Activated CD4-positive, alpha-beta T cell treated with anti-CD3 and anti-CD28 coated beads, Interleukin-2, Interleukin-4, amounts not matched to agents 100 ng/mL and 50 ng/mL, durations not matched to agents 16 hours and 8 hours (primary cell): ENCODE measurements around the gene NKAIN2.
"Not testable (repeated sequence)": the region's sequence is repeated elsewhere in the genome, so short reads cannot be mapped to it uniquely, and the experiment has no call there.

Experiments
- DNase-seq: peaks from one replicate; pipeline ENCODE4 v3.0.0-alpha.2; 2020; ENCODE audit warnings: low spot score

Gene NKAIN2

DNA sequence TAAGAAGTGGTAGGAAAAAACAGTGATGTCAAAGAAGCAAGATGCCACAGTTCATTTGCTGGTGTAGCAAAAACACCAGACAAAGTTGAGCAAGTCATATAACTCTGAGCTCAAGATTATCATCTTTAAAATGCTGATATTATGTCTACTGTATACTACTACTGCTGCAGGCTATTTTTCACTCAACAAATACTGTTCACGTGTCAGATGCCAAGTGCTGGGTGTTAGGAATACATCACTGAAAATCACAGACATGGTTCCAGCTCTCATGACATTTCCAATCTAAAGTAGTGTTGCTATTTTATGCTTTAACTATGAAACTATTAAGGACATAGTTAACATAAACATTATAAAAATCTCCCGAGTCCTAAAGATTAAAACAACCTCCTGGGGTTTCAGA, 163.0 kb downstream of the NKAIN2 start:
- DNase-seq, result no peak

DNA sequence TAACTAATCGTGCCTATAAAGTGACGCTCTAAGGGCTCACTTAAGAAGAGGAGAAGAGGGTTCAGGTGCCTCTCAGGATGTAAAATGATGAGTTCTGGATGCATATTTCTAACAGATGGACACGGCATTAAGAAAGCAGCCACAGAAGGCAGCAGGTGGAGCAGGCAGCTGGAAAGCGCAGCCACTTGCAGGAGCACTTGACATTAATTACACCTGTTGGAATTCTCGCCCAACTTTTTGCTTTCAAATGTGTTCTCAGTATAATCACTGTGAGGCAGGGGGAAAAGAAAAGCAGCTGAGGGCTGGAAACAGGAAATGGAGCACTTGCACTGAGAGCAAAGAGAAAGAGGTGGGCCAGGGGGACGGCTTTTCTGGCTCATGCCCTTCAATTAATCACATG, 164.2 kb downstream of the NKAIN2 start:
- DNase-seq, result no peak

DNA sequence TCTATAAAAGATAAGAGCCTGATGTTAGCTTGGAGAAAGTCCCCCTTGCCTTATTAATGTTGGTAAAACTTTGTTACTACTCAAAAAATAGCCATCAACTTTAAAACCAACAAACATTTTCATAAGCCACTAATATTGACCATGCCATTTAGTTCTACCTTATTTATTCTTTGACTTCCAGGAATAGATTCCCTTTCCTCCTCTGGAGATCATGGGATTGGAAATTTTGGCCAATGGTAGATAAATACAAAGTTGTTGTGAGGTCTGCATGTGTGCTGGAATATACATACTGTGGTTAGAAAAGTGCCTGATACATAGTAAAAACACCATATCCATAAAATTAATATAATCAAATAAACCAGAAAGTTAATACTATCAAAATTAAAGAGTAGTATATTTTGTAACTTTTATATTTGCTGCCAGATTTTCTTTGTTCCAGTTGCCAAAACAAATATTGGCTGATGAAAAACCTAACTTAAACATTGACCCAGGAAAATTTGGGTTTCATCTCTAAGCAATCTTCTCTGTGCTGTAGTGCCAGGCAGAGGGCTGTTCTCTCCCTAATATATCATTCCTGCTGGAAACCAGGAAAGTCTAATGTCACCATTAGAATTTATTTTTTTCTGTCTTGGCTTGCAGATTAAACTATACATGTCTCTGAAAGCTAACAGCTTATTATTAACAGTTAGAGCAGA, 169.1 kb downstream of the NKAIN2 start:
- DNase-seq, result no peak

DNA sequence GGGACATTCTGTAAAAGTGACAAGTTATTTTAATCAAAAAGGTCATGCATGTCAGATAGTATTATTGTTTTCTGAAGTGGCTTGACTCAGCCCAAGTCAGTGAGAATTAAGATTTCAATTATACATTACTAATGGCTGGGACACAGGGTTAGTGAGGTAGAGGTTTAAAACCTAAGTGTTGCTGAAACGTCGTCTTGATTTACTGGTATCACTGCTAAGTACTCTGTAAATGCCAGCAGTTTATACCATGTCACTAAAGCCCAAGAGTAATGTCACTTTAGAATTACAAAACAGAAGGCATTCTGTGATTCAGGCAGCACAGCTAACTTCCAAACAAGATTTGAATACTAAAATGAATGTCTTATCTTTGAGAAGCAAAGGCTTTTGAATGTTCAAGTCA, 176.6 kb downstream of the NKAIN2 start:
- no peak for DNase-seq

DNA sequence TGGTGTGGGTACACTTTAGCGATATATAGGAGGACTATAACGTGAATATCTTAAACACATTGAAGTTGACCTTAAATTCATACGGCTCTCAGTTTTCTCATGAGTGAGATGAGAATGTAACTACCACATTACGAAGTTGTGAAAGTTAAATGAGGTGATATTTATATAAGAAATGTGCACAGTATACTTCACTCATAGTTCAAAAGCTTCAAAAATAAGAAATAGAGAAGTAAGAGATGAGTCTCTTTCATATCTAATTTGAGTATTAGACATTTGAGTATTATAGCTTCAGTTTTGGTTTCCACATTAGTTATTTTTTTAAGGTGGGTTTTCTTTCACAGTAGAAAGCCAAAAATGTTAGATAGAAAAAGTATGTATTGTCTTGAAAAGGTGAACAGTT, 183.3 kb downstream of the NKAIN2 start:
- DNase-seq, result no peak

DNA sequence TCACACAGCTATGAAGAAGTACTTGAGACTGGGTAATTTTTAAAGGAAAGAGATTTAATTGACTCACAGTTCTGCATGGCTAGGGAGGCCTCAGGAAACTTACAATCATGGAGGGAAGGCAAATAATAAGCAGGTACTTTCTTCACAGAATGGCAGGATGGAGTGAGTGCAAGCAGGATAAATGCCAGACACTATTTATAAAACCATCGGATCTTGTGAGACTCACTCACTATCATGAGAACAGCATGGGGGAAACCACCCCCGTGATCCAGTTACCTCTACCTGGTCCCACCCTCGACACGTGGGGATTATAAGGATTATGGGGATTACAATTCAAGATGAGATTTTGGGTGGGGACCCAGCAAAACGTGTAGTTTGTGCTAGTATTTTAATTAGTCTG, 186.3 kb downstream of the NKAIN2 start:
- DNase-seq, result not testable (repeated sequence)

DNA sequence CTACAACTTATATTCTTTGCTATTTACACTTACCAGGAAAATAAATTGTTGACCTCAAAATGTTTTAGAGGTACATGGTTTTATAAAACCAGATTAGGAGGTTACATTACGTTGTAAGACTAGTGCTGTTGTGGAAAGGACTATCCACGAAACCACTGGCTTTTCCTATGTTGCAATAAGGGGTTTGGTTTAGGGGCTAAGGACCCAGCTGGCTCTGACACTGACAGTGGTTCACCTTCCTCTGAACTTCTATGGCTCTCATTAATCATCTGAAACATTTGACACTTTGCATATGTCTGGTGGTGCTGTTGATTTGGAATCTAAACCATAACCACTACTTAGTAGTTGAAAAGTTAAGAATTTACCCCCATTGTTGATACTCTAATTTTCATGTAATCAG, 186.7 kb downstream of the NKAIN2 start:
- no peak for DNase-seq

DNA sequence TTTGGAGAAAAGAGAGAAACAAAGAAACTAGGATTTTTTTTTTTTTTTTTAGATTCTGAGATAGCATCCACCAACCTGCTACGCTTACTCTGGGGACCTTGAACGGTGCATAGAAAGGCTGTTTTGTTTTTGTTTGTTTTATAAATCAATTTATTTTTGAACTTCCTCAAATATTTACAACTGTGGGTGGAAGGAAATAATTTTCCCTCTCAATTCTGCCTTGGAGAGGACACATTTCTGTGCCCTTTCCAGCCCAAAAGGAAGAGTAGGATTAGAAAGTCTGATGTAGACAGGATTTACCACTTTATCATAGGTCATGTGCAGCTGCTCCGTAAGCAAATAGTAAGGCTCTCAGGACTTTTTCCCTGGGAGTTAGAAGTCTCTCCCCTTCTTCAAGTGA, 190.5 kb downstream of the NKAIN2 start:
- DNase-seq, result no peak

DNA sequence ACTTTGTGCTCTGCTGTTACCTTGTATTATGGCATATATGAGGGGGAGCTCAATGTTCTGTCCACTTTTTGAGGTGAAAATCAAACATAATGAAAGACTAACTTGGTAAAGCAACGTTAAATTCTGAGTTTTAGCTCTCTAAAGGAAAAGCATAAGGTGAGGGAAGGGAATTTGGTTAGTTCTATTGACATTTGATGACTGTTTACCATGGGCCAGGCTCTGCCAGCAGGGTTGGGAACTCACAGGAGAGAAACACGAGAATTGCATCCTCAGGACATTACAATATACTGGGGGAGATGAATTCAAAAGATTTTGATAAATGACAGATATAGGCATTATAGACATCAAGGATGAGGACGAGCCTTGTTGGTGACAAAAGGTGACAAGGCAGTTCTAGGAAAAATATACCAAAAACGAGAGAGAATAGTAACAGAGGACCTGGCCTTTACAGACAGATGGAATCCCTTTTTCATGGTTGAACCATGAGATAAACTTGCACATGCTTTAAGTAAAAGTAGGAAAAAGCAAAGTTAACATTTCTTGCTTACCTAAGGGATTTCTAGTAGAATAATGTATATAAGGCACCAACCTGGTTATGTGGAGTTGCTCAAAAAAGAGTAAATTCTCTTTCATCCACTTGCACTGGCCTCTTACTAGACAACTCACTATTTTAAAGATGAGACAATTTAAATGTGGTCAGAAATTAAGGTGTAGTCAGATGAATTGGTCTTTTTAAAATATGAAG, 191.4 kb downstream of the NKAIN2 start:
- DNase-seq, result no peak

DNA sequence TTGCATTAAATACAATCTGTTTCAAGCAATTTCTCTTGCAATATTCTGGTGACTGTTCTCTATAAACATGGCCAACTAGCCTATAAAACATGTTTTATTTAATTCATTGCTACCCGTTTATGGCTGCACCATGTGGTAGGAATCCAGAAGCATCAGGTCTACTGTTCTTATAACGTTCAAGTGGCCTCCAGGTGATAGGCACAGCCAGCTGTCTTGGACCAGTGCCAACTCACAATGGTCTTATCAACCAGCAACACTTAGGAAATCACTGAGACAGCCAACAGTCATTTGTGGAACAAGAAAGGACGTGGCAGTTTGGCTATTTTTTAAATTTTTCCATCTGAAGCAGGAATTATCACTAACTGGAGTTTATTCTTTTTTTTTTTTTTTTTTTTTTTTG, 193.6 kb downstream of the NKAIN2 start:
- DNase-seq, result no peak

DNA sequence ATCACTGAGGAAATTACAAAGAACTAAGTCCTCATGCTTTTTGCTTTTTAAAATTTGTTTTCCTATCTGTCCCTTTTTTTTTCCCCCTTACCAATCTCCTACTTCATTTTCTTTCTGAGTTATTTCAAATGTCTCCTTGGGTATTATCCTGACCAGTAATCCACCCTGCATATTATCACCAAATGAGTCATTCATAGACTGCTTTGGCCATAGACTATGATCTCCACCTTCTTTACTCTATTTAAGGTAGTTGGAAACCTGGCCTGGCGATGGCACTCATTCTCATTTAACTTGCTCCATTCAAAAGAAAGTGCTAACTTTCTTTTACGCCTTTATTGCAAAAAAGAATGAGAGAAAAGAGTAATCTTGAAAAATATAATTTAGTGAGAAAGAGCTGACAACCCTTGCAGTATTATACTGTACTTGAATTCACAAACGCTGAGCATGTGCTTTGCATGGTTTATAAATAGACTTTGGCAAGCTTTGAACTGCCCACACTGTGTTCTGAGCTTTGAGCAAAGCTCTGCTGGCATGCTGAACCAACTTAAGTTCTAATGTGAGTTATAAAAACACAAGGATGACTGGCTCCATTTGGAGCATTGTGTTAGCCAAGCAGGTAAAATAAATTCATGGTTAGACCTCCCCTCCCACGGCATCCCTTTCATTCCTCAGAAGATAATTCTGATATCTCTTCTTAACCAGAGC, 198.9 kb downstream of the NKAIN2 start:
- no peak for DNase-seq

DNA sequence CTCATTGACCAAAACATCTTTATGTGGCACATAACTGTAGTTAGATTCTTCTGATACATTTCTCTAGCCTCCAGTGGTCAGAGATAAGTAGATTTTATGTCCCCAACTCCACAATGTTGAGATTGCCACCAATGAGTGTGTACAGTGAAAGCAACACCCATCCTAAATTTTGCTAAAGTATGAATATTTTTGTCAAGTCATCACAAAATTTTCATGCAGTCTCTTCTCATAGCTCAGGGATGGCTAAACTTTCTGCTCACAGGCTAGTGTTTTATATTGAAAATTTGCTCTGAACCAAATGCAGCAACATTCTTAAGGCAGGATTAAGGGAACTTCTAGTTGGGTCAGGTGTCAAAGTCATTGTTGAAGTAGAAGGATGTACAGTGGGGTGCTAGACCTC, 203.6 kb downstream of the NKAIN2 start:
- DNase-seq, result no peak

DNA sequence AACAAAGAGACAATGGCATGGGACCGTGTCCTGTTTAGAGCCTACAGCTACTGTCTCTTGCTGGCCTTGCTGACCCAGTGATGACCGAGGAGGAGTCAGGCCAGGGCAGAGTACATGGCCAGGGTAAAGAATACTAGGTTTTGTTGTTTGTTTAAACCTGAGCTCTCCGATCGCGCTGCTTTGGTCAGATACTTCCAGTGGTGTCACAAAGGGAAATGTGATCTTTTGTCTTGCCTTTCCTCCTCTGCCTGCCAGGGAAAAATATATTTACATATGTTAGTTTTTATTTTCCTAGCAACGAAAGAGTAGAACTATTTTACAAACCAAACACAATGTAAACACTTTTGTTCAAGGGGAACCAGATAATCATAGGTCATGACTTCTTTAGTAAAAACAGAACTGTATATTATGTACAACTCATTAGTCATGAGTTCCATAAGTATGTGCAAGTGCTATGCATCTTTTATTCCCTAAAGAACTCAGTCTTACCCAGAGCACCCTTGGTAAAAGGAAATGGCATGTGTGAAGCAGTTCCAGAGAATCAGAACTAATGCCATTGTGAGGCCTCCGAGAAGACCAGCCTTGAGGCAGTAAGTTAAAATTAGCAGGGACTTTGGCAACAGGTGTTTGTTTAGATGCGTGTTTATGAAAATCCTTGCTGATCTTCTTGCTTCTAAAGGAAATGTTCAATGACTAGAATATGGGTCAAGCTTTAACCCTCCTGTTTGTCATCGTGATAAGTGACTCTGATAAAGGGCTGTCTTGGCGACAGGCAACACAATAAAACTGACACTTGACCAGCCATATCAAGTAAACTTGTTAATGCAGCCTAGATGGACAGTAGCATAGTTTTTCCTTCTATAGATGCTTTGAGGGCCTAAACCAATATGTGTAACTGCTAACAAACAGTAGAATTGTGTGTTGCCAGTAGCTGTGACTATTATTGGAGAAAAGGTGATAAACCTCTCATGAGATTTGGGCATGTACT, 204.6 kb downstream of the NKAIN2 start:
- DNase-seq, result no peak

DNA sequence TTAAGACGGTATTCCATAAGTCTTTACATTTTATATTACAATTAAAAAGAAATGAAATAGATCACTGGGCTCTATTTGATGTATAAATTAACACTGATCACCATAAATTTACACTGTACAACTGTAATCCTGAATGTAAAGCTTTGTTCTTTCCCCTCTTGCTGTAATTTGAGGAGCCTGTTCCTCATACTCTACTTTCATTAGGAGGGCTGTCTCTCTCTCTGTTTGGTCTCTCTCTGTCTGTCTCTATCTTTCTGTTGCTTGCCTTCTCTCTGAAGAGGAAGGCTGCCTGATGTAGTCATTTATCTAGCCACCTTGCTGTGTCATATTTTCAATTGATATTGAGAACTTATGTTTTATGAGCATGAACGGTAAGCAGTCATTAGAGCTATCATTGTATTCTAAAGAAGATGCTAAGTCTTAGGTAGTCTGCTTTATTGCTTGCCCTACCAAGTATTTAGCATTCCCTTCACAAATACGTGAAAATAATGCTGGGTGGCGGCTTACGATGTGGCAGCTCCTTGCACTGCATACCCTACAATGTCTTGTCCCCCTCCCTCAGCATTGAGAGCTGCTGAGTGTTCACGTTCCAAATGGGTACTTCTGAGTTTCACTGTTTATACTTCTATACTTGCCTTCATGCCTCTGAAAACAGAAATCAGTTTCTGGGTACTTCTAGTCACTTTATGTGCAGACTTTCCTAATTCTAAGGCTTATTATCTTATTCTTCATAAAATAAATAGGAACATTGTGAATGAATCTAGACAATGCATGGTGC, 205.5 kb downstream of the NKAIN2 start:
- no peak for DNase-seq

DNA sequence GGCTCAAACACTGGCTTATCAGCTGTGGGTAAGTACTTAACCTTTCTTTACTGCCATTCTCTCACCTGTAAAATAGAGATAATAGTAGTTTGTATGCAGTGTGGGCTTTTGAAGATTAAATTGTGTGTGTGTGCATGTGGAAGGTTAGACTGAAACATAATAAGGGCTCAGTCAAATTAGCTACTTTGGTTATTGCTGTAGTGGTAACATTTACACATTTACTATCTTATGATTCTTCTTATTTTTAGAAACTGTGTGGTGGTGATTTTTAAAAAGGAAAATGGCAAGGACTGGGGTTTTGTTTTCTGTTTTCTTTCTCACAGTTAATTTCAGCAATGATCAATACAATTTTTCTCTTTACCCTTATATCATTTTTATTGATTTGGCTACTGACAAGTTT, 206.9 kb downstream of the NKAIN2 start:
- DNase-seq, result no peak

DNA sequence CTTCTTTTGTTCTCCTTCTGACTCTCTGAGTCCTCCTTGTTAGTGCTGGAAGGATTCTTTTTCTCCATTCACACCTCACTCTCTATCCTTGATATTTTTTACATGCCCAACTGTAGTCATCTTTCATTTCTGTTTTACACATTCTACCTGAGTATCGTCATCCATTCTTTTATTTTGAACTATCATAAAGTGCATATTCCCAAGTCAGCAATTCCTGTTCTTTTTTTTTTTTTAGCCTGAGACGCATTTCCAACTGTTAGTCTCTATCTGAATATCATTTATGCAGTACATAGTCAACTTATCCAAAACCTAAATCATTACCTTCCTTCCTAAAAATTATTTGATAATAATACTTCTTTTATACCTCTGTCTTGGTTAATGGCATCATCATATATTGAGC, 207.5 kb downstream of the NKAIN2 start:
- no peak for DNase-seq

DNA sequence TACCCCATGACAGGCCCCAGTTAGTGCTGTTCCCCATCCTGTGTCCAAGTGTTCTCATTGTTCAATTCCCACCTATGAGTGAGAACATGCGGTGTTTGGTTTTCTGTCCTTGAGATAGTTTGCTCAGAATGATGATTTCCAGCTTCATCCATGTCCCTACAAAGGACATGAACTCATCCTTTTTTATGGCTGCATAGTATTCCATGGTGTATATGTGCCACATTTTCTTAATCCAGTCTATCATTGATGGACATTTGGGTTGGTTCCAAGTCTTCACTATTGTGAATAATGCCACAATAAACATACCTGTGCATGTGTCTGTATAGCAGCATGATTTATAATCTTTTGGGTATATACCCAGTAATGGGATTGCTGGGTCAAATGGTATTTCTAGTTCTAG, 218.4 kb downstream of the NKAIN2 start:
- not testable (repeated sequence) for DNase-seq

DNA sequence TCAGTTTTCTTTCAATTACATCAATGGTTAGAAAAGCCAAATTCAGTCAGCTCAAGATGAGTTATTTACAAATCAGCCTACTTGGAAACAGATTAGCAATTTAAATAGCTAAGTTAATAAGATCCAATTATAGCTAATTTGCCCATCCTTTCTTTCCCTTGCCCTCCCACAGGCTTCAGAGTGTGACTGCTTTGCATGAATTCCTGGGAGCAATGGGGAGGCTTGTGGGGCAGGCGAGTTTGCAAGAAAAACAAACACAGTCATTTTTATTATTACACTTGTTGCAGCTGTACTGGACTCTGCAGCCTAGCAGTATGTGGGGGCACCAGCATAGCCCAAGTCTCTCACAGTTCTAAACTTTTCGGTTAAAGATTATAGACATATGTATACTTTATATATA, 219.0 kb downstream of the NKAIN2 start:
- DNase-seq, result no peak

DNA sequence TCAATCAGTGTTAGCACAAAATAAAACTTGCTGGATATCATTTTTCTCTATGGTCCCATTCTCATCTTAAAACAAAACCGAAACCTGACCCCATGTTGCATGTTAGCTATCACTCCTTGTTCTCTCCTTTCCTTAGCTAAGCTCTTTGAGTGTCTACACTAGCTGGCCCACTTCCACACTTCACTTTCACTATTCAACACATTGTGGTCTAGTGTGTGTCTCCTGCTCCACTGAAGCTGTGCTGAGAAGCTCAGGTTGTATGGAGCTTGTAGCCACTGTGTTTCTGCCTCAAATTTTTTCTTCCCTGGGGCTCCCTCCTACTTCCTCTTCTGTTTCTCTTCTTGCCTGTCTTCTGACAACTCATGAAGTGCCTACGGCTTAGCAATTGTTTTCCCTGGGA, 223.0 kb downstream of the NKAIN2 start:
- DNase-seq, result no peak

DNA sequence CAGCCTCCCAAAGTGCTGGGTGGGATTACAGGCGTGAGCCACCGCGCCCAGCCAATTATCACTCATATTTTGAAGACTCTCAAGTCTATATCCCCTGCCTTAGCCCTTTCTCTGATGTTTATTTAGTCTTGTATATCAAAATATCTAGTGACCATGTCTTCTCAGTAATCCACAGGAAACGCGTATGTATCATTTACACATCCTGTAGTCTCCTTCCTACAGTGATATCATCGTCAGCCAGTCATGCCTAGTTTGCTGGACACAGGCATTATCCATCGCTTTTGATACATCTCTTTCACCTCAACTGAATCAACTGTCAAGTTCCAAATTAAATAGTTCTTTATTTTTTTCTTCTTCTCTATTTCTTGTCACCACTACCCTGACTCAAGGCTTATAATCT, 223.7 kb downstream of the NKAIN2 start:
- no peak for DNase-seq

DNA sequence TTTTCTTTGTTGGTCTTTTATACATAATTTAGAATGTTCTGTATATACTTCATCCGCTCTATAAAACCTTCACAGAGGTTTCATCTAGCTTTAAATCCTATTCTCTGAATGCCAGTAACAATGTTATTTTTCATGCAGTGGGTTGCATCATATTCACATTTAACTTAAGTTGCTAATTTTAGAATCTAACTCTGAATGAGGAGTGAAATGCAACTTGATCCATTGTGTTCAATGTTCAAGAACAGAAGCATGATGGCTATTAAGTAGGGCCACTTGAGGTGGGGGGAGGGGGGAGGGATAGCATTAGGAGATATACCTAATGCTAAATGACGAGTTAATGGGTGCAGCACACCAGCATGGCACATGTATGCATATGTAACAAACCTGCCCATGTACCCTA, 224.5 kb downstream of the NKAIN2 start:
- no peak for DNase-seq
